RPMI8226 (cell line): ENCODE data around the gene CDK9.

ENCODE experiments used
- DNase-seq: peaks from one replicate; pipeline ENCODE4 v3.0.0-alpha.2; 2015

The CDK9 gene

GRCh38 chr9:127806871-127807270, 21.0 kb downstream of the CDK9 start:
- no peak for DNase-seq

- no peak for DNase-seq
These were observed 22.6 kb downstream of the CDK9 start for GRCh38 chr9:127808347-127809001.

GRCh38 chr9:127809002-127809539, 23.2 kb downstream of the CDK9 start:
- DNase-seq = no peak

GRCh38 chr9:127809540-127810377, 23.9 kb downstream of the CDK9 start:
- DNase-seq = no peak

- no peak for DNase-seq
These were observed 24.7 kb downstream of the CDK9 start for GRCh38 chr9:127810378-127811187.

- no peak for DNase-seq
These were observed 26.2 kb downstream of the CDK9 start for GRCh38 chr9:127812011-127812410.

- no peak for DNase-seq
These were observed 27.3 kb downstream of the CDK9 start for GRCh38 chr9:127812936-127813675.

GRCh38 chr9:127813686-127814226, 27.9 kb downstream of the CDK9 start:
- no peak for DNase-seq

- DNase-seq = no peak
These were observed 29.0 kb downstream of the CDK9 start for GRCh38 chr9:127814619-127815511.

GRCh38 chr9:127815512-127816361, 29.9 kb downstream of the CDK9 start:
- DNase-seq = no peak

GRCh38 chr9:127816362-127816725, 30.5 kb downstream of the CDK9 start:
- no peak for DNase-seq

- DNase-seq = no peak
These were observed 30.9 kb downstream of the CDK9 start for GRCh38 chr9:127816728-127817127.

- no peak for DNase-seq
These were observed 32.1 kb downstream of the CDK9 start for GRCh38 chr9:127817881-127818434.

GRCh38 chr9:127818574-127818973, 32.7 kb downstream of the CDK9 start:
- DNase-seq = no peak

GRCh38 chr9:127822108-127822507, 36.3 kb downstream of the CDK9 start:
- DNase-seq = no peak

GRCh38 chr9:127825319-127826051, 39.7 kb downstream of the CDK9 start:
- DNase-seq = peak; percentile 43

- no peak for DNase-seq
These were observed 40.5 kb downstream of the CDK9 start for GRCh38 chr9:127826253-127826913.

- DNase-seq = no peak
These were observed 42.6 kb downstream of the CDK9 start for GRCh38 chr9:127828262-127829031.
